Nephron (organoid): ENCODE results near the gene VEGFA.

Experiments
- H3K27ac Mint-ChIP-seq, 3 experiments: 2 replicates each; pipeline ENCODE4 v1.8.0; 2020; ENCODE audit warnings: mixed read lengths in 3 of 3, mild to moderate bottlenecking in 2 of 3, moderate library complexity in 1 of 3
- H3K27me3 Mint-ChIP-seq: 2 replicates; pipeline ENCODE4 v1.8.0; 2021; ENCODE audit warnings: low read depth, mild to moderate bottlenecking, moderate library complexity, mixed read lengths
- H3K36me3 Mint-ChIP-seq: 2 replicates; pipeline ENCODE4 v1.8.0; 2020; ENCODE audit warnings: low read depth, mixed read lengths
- H3K4me1 Mint-ChIP-seq: 2 replicates; pipeline ENCODE4 v1.8.0; 2020; ENCODE audit warnings: mixed read lengths
- H3K4me3 Mint-ChIP-seq, 3 experiments: 2 replicates each; pipeline ENCODE4 v1.8.0; 2020; ENCODE audit warnings: mild to moderate bottlenecking in 3 of 3, mixed read lengths in 3 of 3, moderate library complexity in 2 of 3
- H3K9me3 Mint-ChIP-seq: 2 replicates; pipeline ENCODE4 v1.8.0; 2020; ENCODE audit warnings: mixed read lengths
- CTCF ChIP-seq, 3 experiments: fragments of 200-600 bp; sonication (generic); IDR thresholded peaks; one replicate each; pipeline ENCODE4 v1.5.0; 2021; ENCODE audit warnings: antibody characterized with exemption in 3 of 3; ENCODE audit not compliant: unreplicated experiment in 3 of 3

Gene VEGFA

GRCh38 chr6:43761666-43762409 lies 8.2 kb upstream of the VEGFA start:
- TF ChIP-seq CTCF (IDR thresholded peaks at IDR 0.05; ENCODE audit: unreplicated experiment in 3 of 3), result no peak
- peaks cover 56% of the 10 kb centered on the region for H3K4me1 Mint-ChIP-seq
- peaks cover 8% of the 10 kb centered on the region for H3K27me3 Mint-ChIP-seq
- H3K9me3 Mint-ChIP-seq, result no peaks in the 10 kb centered on the region
- peak overlapping the region; percentile 56 to 82 (median 81) for H3K27ac Mint-ChIP-seq
- H3K4me3 Mint-ChIP-seq, result peak overlapping the region in 1 of 3 experiments; percentile 22
- H3K36me3 Mint-ChIP-seq, result no peaks in the 10 kb centered on the region

- Mint-ChIP-seq H3K4me1 (peaks cover 56% of the 10 kb centered on the region), H3K27ac (peak overlapping the region; percentile 19 to 82 (median 59)), H3K9me3 (no peaks in the 10 kb centered on the region), H3K4me3 (no peak overlapping the region), H3K36me3 (no peaks in the 10 kb centered on the region), H3K27me3 (peaks cover 9% of the 10 kb centered on the region)
- TF ChIP-seq CTCF (IDR thresholded peaks at IDR 0.05; ENCODE audit: unreplicated experiment in 3 of 3), result no peak
Observed at GRCh38 chr6:43762410-43762768, 7.6 kb upstream of the VEGFA start.

- Mint-ChIP-seq H3K27ac (peak overlapping the region; percentile 72 to 82 (median 78)), H3K4me3 (peak overlapping the region in 1 of 3 experiments; percentile 17), H3K36me3 (no peaks in the 10 kb centered on the region), H3K4me1 (peaks cover 56% of the 10 kb centered on the region), H3K9me3 (no peaks in the 10 kb centered on the region), H3K27me3 (peaks cover 8% of the 10 kb centered on the region)
- no peak for TF ChIP-seq CTCF (IDR thresholded peaks at IDR 0.05; ENCODE audit: unreplicated experiment in 3 of 3)
Observed at GRCh38 chr6:43762966-43763695, 6.9 kb upstream of the VEGFA start.

GRCh38 chr6:43763812-43764522 lies 6.0 kb upstream of the VEGFA start:
- Mint-ChIP-seq H3K4me3 (peak overlapping the region in 1 of 3 experiments; percentile 17), H3K27ac (peak overlapping the region; percentile 72 to 82 (median 78)), H3K9me3 (no peaks in the 10 kb centered on the region), H3K36me3 (no peaks in the 10 kb centered on the region), H3K4me1 (peaks cover 63% of the 10 kb centered on the region), H3K27me3 (peaks cover 5% of the 10 kb centered on the region)
- no peak for TF ChIP-seq CTCF (IDR thresholded peaks at IDR 0.05; ENCODE audit: unreplicated experiment in 3 of 3)

- Mint-ChIP-seq H3K4me3 (no peak overlapping the region), H3K36me3 (no peaks in the 10 kb centered on the region), H3K4me1 (peaks cover 69% of the 10 kb centered on the region), H3K9me3 (no peaks in the 10 kb centered on the region), H3K27me3 (peaks cover 5% of the 10 kb centered on the region), H3K27ac (peak overlapping the region in 2 of 3 experiments; percentile 28 to 42)
- TF ChIP-seq CTCF (IDR thresholded peaks at IDR 0.05; ENCODE audit: unreplicated experiment in 3 of 3), result no peak
Observed at GRCh38 chr6:43764772-43765171, 5.2 kb upstream of the VEGFA start.
